ENCODE measurements around the gene SDK2.

DNA sequence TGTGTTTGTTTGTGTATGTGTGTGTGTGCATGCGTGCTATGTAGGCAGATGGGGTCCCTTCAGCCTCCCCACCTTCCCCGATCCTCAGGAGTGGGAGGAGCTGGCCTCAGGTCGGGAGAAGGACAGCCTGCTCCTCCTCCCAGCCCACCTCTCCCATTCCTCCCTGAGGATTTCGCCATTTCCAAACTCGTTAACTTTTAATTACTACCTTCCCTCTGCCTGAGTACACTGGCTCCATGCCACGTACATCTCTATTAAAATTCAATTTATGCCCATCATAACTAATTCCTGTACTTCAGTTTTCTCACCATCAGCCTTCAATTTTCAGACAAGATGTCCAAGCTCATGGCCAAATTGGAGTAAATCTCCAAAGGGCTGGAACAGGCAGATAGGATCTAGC is 148.6 kb downstream of the SDK2 start:
- no peak for TF ChIP-seq POLR2A (IDR thresholded peaks at IDR 0.05)
- TF ChIP-seq, protein P1, sequence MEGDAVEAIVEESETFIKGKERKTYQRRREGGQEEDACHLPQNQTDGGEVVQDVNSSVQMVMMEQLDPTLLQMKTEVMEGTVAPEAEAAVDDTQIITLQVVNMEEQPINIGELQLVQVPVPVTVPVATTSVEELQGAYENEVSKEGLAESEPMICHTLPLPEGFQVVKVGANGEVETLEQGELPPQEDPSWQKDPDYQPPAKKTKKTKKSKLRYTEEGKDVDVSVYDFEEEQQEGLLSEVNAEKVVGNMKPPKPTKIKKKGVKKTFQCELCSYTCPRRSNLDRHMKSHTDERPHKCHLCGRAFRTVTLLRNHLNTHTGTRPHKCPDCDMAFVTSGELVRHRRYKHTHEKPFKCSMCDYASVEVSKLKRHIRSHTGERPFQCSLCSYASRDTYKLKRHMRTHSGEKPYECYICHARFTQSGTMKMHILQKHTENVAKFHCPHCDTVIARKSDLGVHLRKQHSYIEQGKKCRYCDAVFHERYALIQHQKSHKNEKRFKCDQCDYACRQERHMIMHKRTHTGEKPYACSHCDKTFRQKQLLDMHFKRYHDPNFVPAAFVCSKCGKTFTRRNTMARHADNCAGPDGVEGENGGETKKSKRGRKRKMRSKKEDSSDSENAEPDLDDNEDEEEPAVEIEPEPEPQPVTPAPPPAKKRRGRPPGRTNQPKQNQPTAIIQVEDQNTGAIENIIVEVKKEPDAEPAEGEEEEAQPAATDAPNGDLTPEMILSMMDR (IDR thresholded peaks at IDR 0.05): no peak

Data from right lobe of liver (tissue), 4 donors.